Measurements from ENCODE around the gene FOXRED2. TPM values are rescaled to one million over a fixed set of nuclear protein-coding genes. Genes with fewer than 3 reads are reported as not detected.

Gene FOXRED2
- total and polyA plus RNA-seq, 2 of the 8 experiments (the other 6 are each of a cell fraction or from before 2014, with no cell fraction given): 11.5 to 27.8 TPM

DNA sequence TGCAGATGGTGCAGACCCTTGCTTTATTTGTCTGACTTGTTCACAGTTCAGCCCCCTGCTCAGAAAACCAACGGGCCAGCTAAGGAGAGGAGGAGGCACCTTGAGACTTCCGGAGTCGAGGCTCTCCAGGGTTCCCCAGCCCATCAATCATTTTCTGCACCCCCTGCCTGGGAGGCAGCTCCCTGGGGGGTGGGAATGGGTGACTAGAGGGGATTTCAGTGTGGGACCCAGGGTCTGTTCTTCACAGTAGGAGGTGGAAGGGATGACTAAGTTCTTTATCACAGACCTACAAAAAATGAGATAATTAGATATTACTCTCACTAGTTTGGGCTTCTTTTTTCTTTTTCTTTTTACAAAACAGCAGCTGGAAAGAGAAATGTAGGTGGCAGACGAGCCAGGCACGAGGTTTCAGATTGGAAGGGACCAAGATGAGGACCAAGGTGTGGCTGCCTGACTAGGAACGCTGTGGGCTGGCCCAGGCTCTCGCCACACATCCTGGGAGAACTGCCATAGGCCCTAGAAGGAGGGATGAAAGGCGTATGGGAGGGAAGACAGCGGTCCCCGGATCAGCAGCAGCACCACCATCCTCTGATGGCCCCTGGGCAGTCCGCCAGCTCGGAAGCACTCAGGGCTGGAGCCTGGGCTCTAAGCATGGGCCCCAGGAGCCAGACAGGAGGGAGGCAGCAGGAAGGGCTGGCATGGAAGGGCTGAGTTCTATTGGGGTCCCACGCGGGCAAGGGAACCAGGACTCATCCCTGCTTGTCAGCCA is 39.6 kb downstream of the FOXRED2 start:
- 0 out of 2 replicates have a peak overlapping the region, but pooled peaks have one; percentile 39 for H2AK5ac ChIP-seq (ENCODE audit: low read depth, low read length)
- no peak overlapping the region for H3K4ac ChIP-seq (replicated peaks; ENCODE audit: insufficient read length, low read depth, low read length)
- H4K8ac ChIP-seq (ENCODE audit: extremely low read depth, insufficient read depth, low read length): no peak overlapping the region
- no peak overlapping the region for H3K4me2 ChIP-seq (ENCODE audit: insufficient read depth in 1 of 2, low read depth in 2 of 2, low read length in 2 of 2)
- H3K23ac ChIP-seq (ENCODE audit: insufficient read length): no peak overlapping the region
- 0 out of 8 replicates have a peak, but pooled peaks cover 0 to 3% (median 0%) of the 10 kb centered on the region in 4 experiments for H3K36me3 ChIP-seq (ENCODE audit: control insufficient read depth in 2 of 4, insufficient read depth in 4 of 4, low read length in 3 of 4)
- no peak for TF ChIP-seq POLR2AphosphoS5 (IDR thresholded peaks at IDR 0.05; ENCODE audit: low read depth, low read length)
- no peak for TF ChIP-seq RAD21 (IDR thresholded peaks at IDR 0.05 in 1 of 2, conservative IDR thresholded peaks at IDR 0.05 in 1 of 2; ENCODE audit: low read depth in 2 of 2, low read length in 2 of 2)
- TF ChIP-seq, protein P1, sequence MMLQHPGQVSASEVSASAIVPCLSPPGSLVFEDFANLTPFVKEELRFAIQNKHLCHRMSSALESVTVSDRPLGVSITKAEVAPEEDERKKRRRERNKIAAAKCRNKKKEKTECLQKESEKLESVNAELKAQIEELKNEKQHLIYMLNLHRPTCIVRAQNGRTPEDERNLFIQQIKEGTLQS (IDR thresholded peaks at IDR 0.05; ENCODE audit: insufficient read depth, low read depth, low read length): no peak
- TF ChIP-seq CBX5 (IDR thresholded peaks at IDR 0.05; ENCODE audit: low read depth, low read length): no peak
- no peak for TF ChIP-seq CEBPB (IDR thresholded peaks at IDR 0.05; ENCODE audit: low read depth, low read length)
- TF ChIP-seq EZH2 (IDR thresholded peaks at IDR 0.05; ENCODE audit: low read depth, low read length, severe bottlenecking): no peak
- no peak for TF ChIP-seq FOSL1 (IDR thresholded peaks at IDR 0.05; ENCODE audit: insufficient read depth, low read depth, low read length)
- TF ChIP-seq PHF8 (conservative IDR thresholded peaks at IDR 0.05; ENCODE audit: low read depth, low read length): no peak
- no peak for TF ChIP-seq SRF (IDR thresholded peaks at IDR 0.05; ENCODE audit: low read depth, low read length)
- TF ChIP-seq POLR2A (IDR thresholded peaks at IDR 0.05; ENCODE audit: control extremely low read depth in 1 of 2, low read depth in 2 of 2, low read length in 2 of 2): no peak
- no peak for TF ChIP-seq TAF7 (optimal IDR thresholded peaks at IDR 0.05; ENCODE audit: borderline replicate concordance, low read depth, low read length)
- TF ChIP-seq ASH2L (IDR thresholded peaks at IDR 0.05; ENCODE audit: low read length): no peak
- peak overlapping the region; percentile 35; the same call in 1 of the 2 replicates for H2BK5ac ChIP-seq (ENCODE audit: low read depth, low read length)
- FAIRE-seq: no peak
- no peak overlapping the region for H3K18ac ChIP-seq (ENCODE audit: extremely low read depth, low read length)
- H2BK120ac ChIP-seq (replicated peaks; ENCODE audit: low read depth, low read length): no peak overlapping the region
- no peak overlapping the region for H3K56ac ChIP-seq (replicated peaks; ENCODE audit: insufficient read length, low read depth, low read length)
- no peak overlapping the region for H3K27ac ChIP-seq (ENCODE audit: low read depth, low read length)
- no peaks in the 10 kb centered on the region for H3K27me3 ChIP-seq (replicated peaks in 1 of 4; ENCODE audit: control insufficient read depth in 3 of 4, extremely low read depth in 1 of 4, insufficient read depth in 3 of 4, low read length in 3 of 4)
- no peak overlapping the region for H2AFZ ChIP-seq (ENCODE audit: low read length)
- no peaks in the 10 kb centered on the region for H3K9me3 ChIP-seq (ENCODE audit: insufficient read depth in 2 of 2, low read depth in 1 of 2, low read length in 1 of 2)
- 92% methylated on average over 13 of the region's 14 CpGs; no CpG with 5 or more reads in 1 of the 2 experiments for WGBS, 2 experiments (ENCODE audit: extremely low coverage in 1 of 2, insufficient coverage in 1 of 2, insufficient read length in 1 of 2, insufficient replicate concordance in 2 of 2, low coverage in 1 of 2, low lambda C conversion rate in 2 of 2, missing lambda C conversion rate in 1 of 2)
- H4K91ac ChIP-seq (replicated peaks; ENCODE audit: insufficient read length, low read length): no peak overlapping the region
- no peak overlapping the region for H2BK15ac ChIP-seq (ENCODE audit: low read length)
- H3K4me3 ChIP-seq (ENCODE audit: extremely low read depth in 1 of 4, insufficient read depth in 2 of 4, low read depth in 3 of 4, low read length in 4 of 4): no peak overlapping the region
- no peak overlapping the region for H2BK20ac ChIP-seq (ENCODE audit: low read length)
- no peak overlapping the region for H3K9ac ChIP-seq (replicated peaks in 1 of 4; ENCODE audit: extremely low read depth in 1 of 4, low read depth in 3 of 4, low read length in 3 of 4)
- ChIA-PET POLR2A (ENCODE audit: partially characterized antibody) (interaction anchor here (0.6 to 2.8 kb wide), 7 partner anchors 9 to 138 kb away, joined by 3 to 12 read pairs (median 4); no protein-coding TSS in a partner anchor), CTCF (ENCODE audit: partially characterized antibody) (interaction anchor here (1.3 to 6.8 kb wide), 6 partner anchors 12 to 165 kb away, joined by 3 to 78 read pairs (median 4); no protein-coding TSS in a partner anchor)
- H3K14ac ChIP-seq (ENCODE audit: insufficient read length): no peak overlapping the region
- H3K23me2 ChIP-seq (ENCODE audit: low read depth, low read length): no peaks in the 10 kb centered on the region
- no peak overlapping the region for H2BK12ac ChIP-seq (ENCODE audit: low read depth, low read length)
- H3K4me1 ChIP-seq (replicated peaks in 1 of 4; ENCODE audit: control insufficient read depth in 3 of 4, insufficient read depth in 4 of 4, low read length in 3 of 4): peaks cover 0 to 5% (median 3%) of the 10 kb centered on the region in 4 experiments; a peak in 5 of 7 replicates
- no peak for DNase-seq (ENCODE audit: low read depth in 1 of 2, low spot score in 2 of 2)
- no peaks in the 10 kb centered on the region for H3K79me2 ChIP-seq (ENCODE audit: control insufficient read depth in 1 of 2, insufficient read depth in 2 of 2, low read length in 2 of 2)
- H4K20me1 ChIP-seq (replicated peaks in 1 of 2; ENCODE audit: control insufficient read depth in 1 of 2, insufficient read depth in 2 of 2, low read length in 2 of 2): no peaks in the 10 kb centered on the region
- H4K5ac ChIP-seq (ENCODE audit: insufficient read length, low read depth, low read length): no peak overlapping the region
- H3K79me1 ChIP-seq (ENCODE audit: low read depth, low read length): no peaks in the 10 kb centered on the region; the same call in 1 of the 2 replicates
